ENCODE measurements around the gene PTPN7. TPM values are rescaled to one million over a fixed set of nuclear protein-coding genes. Genes with fewer than 3 reads are reported as not detected.

Gene PTPN7
- total and polyA plus RNA-seq, 2 of the 13 experiments (the other 11 are each of a cell fraction or from before 2014, with no cell fraction given), result not detected

DNA sequence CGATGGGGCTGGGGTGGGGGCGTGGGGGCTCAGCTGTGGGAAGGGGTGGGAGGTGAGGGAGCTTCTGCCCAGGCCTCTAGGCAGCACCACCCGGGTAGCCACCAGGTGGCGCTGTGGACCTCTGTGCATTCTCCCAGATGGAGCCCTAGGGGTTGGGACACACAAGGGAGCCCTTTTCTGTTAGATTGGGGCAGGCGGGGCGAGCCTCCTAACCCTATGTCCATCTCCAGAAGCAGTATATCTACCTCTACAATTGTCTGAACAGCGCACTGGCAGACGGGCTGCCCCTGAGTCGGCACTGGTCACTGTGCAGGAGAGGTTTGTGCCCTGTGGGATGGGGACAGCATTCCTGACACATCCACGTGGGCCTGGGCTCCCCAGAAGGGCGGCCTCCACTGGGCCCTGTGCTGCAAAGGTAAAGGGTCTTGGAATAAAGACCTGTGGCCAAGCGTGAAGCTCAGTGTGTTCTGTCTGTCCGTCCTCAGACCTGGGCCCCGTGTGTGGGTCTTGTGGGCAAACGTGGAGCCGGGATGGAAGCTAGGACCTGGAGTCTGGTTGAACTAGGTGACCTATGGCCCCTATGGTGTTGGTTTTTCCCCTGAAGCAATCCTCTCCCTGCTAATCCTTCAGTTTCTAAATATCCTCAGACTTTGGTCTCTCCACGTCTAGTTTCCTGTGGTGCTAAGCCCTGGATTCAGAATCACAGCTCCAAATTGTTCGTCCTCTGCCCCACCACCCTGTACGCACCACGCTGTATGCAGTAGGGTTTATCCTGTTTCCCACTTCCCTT lies 28.8 kb upstream of the PTPN7 start (continued):
- TF ChIP-seq, protein P1, sequence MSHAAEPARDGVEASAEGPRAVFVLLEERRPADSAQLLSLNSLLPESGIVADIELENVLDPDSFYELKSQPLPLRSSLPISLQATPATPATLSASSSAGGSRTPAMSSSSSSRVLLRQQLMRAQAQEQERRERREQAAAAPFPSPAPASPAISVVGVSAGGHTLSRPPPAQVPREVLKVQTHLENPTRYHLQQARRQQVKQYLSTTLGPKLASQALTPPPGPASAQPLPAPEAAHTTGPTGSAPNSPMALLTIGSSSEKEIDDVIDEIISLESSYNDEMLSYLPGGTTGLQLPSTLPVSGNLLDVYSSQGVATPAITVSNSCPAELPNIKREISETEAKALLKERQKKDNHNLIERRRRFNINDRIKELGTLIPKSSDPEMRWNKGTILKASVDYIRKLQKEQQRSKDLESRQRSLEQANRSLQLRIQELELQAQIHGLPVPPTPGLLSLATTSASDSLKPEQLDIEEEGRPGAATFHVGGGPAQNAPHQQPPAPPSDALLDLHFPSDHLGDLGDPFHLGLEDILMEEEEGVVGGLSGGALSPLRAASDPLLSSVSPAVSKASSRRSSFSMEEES (CRISPR knock-in tag; IDR thresholded peaks at IDR 0.05), result no peak
- TF ChIP-seq, protein P2, sequence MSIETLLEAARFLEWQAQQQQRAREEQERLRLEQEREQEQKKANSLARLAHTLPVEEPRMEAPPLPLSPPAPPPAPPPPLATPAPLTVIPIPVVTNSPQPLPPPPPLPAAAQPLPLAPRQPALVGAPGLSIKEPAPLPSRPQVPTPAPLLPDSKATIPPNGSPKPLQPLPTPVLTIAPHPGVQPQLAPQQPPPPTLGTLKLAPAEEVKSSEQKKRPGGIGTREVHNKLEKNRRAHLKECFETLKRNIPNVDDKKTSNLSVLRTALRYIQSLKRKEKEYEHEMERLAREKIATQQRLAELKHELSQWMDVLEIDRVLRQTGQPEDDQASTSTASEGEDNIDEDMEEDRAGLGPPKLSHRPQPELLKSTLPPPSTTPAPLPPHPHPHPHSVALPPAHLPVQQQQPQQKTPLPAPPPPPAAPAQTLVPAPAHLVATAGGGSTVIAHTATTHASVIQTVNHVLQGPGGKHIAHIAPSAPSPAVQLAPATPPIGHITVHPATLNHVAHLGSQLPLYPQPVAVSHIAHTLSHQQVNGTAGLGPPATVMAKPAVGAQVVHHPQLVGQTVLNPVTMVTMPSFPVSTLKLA (IDR thresholded peaks at IDR 0.05), result no peak
- TF ChIP-seq ASH2L (IDR thresholded peaks at IDR 0.05; ENCODE audit: insufficient read length, low read depth, low read length) (peak; percentile 54), JARID2 (CRISPR knock-in tag; IDR thresholded peaks at IDR 0.05; ENCODE audit: insufficient replicate concordance) (no peak), ZFP36 (IDR thresholded peaks at IDR 0.05; ENCODE audit: borderline replicate concordance, low read depth, low read length, partially characterized antibody) (no peak), MAFK (conservative IDR thresholded peaks at IDR 0.05 in 1 of 2, IDR thresholded peaks at IDR 0.05 in 1 of 2; ENCODE audit: low read length in 2 of 2) (no peak), SNAI1 (CRISPR knock-in tag; IDR thresholded peaks at IDR 0.05; ENCODE audit: borderline replicate concordance) (0 out of 2 replicates have a peak, but pooled peaks have one; percentile 11), RBM22 (optimal IDR thresholded peaks at IDR 0.05; ENCODE audit: low read length) (no peak), GTF2F1 (IDR thresholded peaks at IDR 0.05; ENCODE audit: low read length) (no peak), POGZ (CRISPR knock-in tag; IDR thresholded peaks at IDR 0.05) (peak; percentile 62; the same call in 1 of the 2 replicates), CEBPG (CRISPR knock-in tag; IDR thresholded peaks at IDR 0.05) (peak; percentile 67), ZNF20 (CRISPR knock-in tag; IDR thresholded peaks at IDR 0.05) (no peak), IRX3 (CRISPR knock-in tag; IDR thresholded peaks at IDR 0.05; ENCODE audit: borderline replicate concordance, low read depth) (no peak), PCBP1 (IDR thresholded peaks at IDR 0.05; ENCODE audit: borderline replicate concordance, low read depth, low read length) (peak; percentile 74; the same call in 1 of the 2 replicates), SP4 (CRISPR knock-in tag; IDR thresholded peaks at IDR 0.05) (no peak), ZMYM3 (CRISPR knock-in tag; IDR thresholded peaks at IDR 0.05) (no peak), HHEX (CRISPR knock-in tag; IDR thresholded peaks at IDR 0.05) (no peak), ZNF790 (CRISPR knock-in tag; IDR thresholded peaks at IDR 0.05; ENCODE audit: borderline replicate concordance) (no peak), SALL2 (CRISPR knock-in tag; IDR thresholded peaks at IDR 0.05) (peak; percentile 69; the same call in 1 of the 2 replicates), ZNF333 (CRISPR knock-in tag; IDR thresholded peaks at IDR 0.05; ENCODE audit: borderline replicate concordance) (peak; percentile 50; the same call in 1 of the 2 replicates), MAZ (IDR thresholded peaks at IDR 0.05; ENCODE audit: borderline replicate concordance, low read depth, low read length) (no peak), MAZ (CRISPR knock-in tag; IDR thresholded peaks at IDR 0.05; ENCODE audit: low read depth) (no peak), FOXJ3 (CRISPR knock-in tag; IDR thresholded peaks at IDR 0.05; ENCODE audit: borderline replicate concordance) (peak; percentile 22; the same call in 1 of the 2 replicates), POLR2A (IDR thresholded peaks at IDR 0.05; ENCODE audit: insufficient read depth in 1 of 2, low read depth in 2 of 2, low read length in 2 of 2) (peak; percentile 53 to 64; a peak in 2 of 4 replicates), NR3C1 (CRISPR knock-in tag; IDR thresholded peaks at IDR 0.05) (no peak), ZNF772 (CRISPR knock-in tag; IDR thresholded peaks at IDR 0.05) (no peak)
- TF ChIP-seq, protein P3, sequence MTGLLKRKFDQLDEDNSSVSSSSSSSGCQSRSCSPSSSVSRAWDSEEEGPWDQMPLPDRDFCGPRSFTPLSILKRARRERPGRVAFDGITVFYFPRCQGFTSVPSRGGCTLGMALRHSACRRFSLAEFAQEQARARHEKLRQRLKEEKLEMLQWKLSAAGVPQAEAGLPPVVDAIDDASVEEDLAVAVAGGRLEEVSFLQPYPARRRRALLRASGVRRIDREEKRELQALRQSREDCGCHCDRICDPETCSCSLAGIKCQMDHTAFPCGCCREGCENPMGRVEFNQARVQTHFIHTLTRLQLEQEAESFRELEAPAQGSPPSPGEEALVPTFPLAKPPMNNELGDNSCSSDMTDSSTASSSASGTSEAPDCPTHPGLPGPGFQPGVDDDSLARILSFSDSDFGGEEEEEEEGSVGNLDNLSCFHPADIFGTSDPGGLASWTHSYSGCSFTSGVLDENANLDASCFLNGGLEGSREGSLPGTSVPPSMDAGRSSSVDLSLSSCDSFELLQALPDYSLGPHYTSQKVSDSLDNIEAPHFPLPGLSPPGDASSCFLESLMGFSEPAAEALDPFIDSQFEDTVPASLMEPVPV (CRISPR knock-in tag; IDR thresholded peaks at IDR 0.05), result no peak
